HEK293 (cell line): ENCODE data around the gene DIS3L2.

Source experiments
- CTCF ChIA-PET: fragments of 350-600 bp; formaldehyde crosslinking; extraction: SDS; loops from one replicate; lab custom pipeline; 2021; ENCODE audit warnings: antibody characterized with exemption; lab: Yijun Ruan, JAX
- POLR2A ChIA-PET: fragments of 300-600 bp; formaldehyde crosslinking; extraction: SDS; loops from one replicate; lab custom pipeline; 2020; ENCODE audit warnings: antibody characterized with exemption, inconsistent platforms; lab: Yijun Ruan, JAX
- H3K27ac ChIP-seq: fragments of 200-500 bp; sonication (Bioruptor generic); 2 replicates; pipeline ENCODE4 v1.5.1; 2014; ENCODE audit warnings: low read depth, low read length, control low read depth, inconsistent platforms; ENCODE audit errors: extremely low read depth
- H3K36me3 ChIP-seq, 2 experiments: fragments of 200-500 bp in 1 of 2; sonication (Bioruptor generic) in 1 of 2; 1 replicate in 1 of 2; 2 replicates in 1 of 2; pipeline ENCODE4 v1.5.1; 2014 to 2017; ENCODE audit warnings: inconsistent platforms in 2 of 2, low read length in 2 of 2; ENCODE audit not compliant: control insufficient read depth in 2 of 2, insufficient read depth in 1 of 2
- H3K4me1 ChIP-seq: fragments of 200-500 bp; sonication (Bioruptor generic); 2 replicates; pipeline ENCODE4 v1.5.1; 2014; ENCODE audit warnings: mild to moderate bottlenecking, low read length, inconsistent platforms; ENCODE audit not compliant: control insufficient read depth, insufficient read depth
- H3K4me3 ChIP-seq: 2 replicates; pipeline ENCODE4 v1.5.1; 2011; ENCODE audit warnings: low read depth, mild to moderate bottlenecking, control low read depth, low read length, moderate library complexity
- H3K9me3 ChIP-seq: fragments of 200-500 bp; sonication (Bioruptor generic); 2 replicates; pipeline ENCODE4 v1.5.1; 2014; ENCODE audit warnings: low read depth, low read length, inconsistent platforms; ENCODE audit not compliant: control insufficient read depth, insufficient read depth
- BCL11A ChIP-seq: fragments of 450-650 bp; formaldehyde crosslinking; IDR thresholded peaks from 2 replicates; pipeline ENCODE4 v1.5.1; 2016; ENCODE audit warnings: low read depth, missing biosample characterization, missing genetic modification characterization
- MZF1 ChIP-seq: fragments of 450-650 bp; formaldehyde crosslinking; IDR thresholded peaks from 2 replicates; pipeline ENCODE4 v1.5.1; 2017; ENCODE audit warnings: missing biosample characterization, missing genetic modification characterization, borderline replicate concordance
- YY2 ChIP-seq: fragments of 450-650 bp; formaldehyde crosslinking; IDR thresholded peaks from 2 replicates; pipeline ENCODE4 v1.5.1; 2016; ENCODE audit warnings: missing biosample characterization, missing genetic modification characterization
- ZBTB17 ChIP-seq: fragments of 450-650 bp; formaldehyde crosslinking; IDR thresholded peaks from 2 replicates; pipeline ENCODE4 v1.5.1; 2016; ENCODE audit warnings: missing biosample characterization, missing genetic modification characterization
- ZFP69B ChIP-seq: fragments of 450-650 bp; formaldehyde crosslinking; IDR thresholded peaks from 2 replicates; pipeline ENCODE4 v1.5.1; 2016; ENCODE audit warnings: missing biosample characterization, missing genetic modification characterization
- ZNF138 ChIP-seq: fragments of 450-650 bp; formaldehyde crosslinking; IDR thresholded peaks from 2 replicates; pipeline ENCODE4 v1.5.1; 2016; ENCODE audit warnings: missing biosample characterization, missing genetic modification characterization, borderline replicate concordance
- ZNF155 ChIP-seq: fragments of 450-650 bp; formaldehyde crosslinking; IDR thresholded peaks from 2 replicates; pipeline ENCODE4 v1.5.1; 2016; ENCODE audit warnings: missing biosample characterization, missing genetic modification characterization
- ZNF433 ChIP-seq: fragments of 450-650 bp; formaldehyde crosslinking; IDR thresholded peaks from 2 replicates; pipeline ENCODE4 v1.5.1; 2016; ENCODE audit warnings: missing biosample characterization, missing genetic modification characterization, low read depth
- ZNF473 ChIP-seq: fragments of 450-650 bp; formaldehyde crosslinking; IDR thresholded peaks from 2 replicates; pipeline ENCODE4 v1.5.1; 2017; ENCODE audit warnings: missing biosample characterization, missing genetic modification characterization
- ZNF48 ChIP-seq: fragments of 450-650 bp; formaldehyde crosslinking; IDR thresholded peaks from 2 replicates; pipeline ENCODE4 v1.5.1; 2016; ENCODE audit warnings: missing biosample characterization, missing genetic modification characterization
- ZNF623 ChIP-seq: fragments of 450-650 bp; formaldehyde crosslinking; IDR thresholded peaks from 2 replicates; pipeline ENCODE4 v1.5.1; 2016; ENCODE audit warnings: missing biosample characterization, missing genetic modification characterization
- TF ChIP-seq, protein P1 (sequence below): fragments of 450-650 bp; formaldehyde crosslinking; IDR thresholded peaks from 2 replicates; pipeline ENCODE4 v1.5.1; 2016; ENCODE audit warnings: missing biosample characterization, missing genetic modification characterization
- TF ChIP-seq, protein P2 (sequence below): fragments of 450-650 bp; formaldehyde crosslinking; IDR thresholded peaks from 2 replicates; pipeline ENCODE4 v1.5.1; 2016; ENCODE audit warnings: missing biosample characterization, missing genetic modification characterization
- TF ChIP-seq, protein P3 (sequence below): fragments of 450-650 bp; formaldehyde crosslinking; IDR thresholded peaks from 2 replicates; pipeline ENCODE4 v1.5.1; 2016; ENCODE audit warnings: missing biosample characterization, missing genetic modification characterization
- TF ChIP-seq, protein P4 (sequence below): fragments of 450-650 bp; formaldehyde crosslinking; IDR thresholded peaks from 2 replicates; pipeline ENCODE4 v1.5.1; 2016; ENCODE audit warnings: missing biosample characterization, missing genetic modification characterization
- TF ChIP-seq, protein P5 (sequence below): fragments of 450-650 bp; IDR thresholded peaks from 2 replicates; pipeline ENCODE4 v1.5.1; 2018; ENCODE audit warnings: missing biosample characterization, missing genetic modification characterization
- TF ChIP-seq, protein P6 (sequence below): fragments of 450-650 bp; formaldehyde crosslinking; IDR thresholded peaks from 2 replicates; pipeline ENCODE4 v1.5.1; 2016; ENCODE audit warnings: missing biosample characterization, missing genetic modification characterization
- TF ChIP-seq, protein P7 (sequence below): fragments of 450-650 bp; formaldehyde crosslinking; IDR thresholded peaks from 2 replicates; pipeline ENCODE4 v1.5.1; 2016; ENCODE audit warnings: missing biosample characterization, missing genetic modification characterization

The DIS3L2 gene

DNA sequence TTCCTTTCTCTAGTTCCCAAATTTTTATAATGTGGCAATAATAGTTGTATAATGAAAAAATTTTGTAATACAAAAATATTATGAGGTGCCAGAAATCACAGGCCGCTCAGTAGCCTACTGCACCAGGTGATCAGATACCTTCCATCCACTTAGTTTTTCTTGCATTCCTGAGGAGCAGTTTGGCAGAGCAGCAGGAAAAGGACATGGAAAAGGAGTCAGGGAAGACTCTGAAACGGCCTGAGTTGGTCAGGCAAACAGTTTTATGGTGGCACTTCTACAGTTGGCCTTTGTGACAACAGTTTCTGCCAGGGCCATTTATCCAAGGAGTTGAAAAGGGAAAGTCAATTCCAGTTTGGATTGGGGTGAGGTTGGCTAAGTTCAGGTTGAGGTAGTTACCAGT lies 251.7 kb downstream of the DIS3L2 start:
- POLR2A ChIA-PET = no interaction called here
- H3K36me3 ChIP-seq = peaks cover 0 to 9% of the 10 kb centered on the region in 2 experiments; a peak in 1 of 3 replicates
- no peak overlapping the region for H3K27ac ChIP-seq
- H3K4me1 ChIP-seq = no peaks in the 10 kb centered on the region
- CTCF ChIA-PET = no interaction called here
- no peak overlapping the region for H3K4me3 ChIP-seq
- no peak for TF ChIP-seq ZFP69B (tag by site-specific recombination)
- no peak for TF ChIP-seq MZF1
- TF ChIP-seq BCL11A (tag by site-specific recombination) = no peak
- no peak for TF ChIP-seq ZNF473 (tag by site-specific recombination)
- no peak for TF ChIP-seq ZNF138 (tag by site-specific recombination)
- TF ChIP-seq, protein P1, sequence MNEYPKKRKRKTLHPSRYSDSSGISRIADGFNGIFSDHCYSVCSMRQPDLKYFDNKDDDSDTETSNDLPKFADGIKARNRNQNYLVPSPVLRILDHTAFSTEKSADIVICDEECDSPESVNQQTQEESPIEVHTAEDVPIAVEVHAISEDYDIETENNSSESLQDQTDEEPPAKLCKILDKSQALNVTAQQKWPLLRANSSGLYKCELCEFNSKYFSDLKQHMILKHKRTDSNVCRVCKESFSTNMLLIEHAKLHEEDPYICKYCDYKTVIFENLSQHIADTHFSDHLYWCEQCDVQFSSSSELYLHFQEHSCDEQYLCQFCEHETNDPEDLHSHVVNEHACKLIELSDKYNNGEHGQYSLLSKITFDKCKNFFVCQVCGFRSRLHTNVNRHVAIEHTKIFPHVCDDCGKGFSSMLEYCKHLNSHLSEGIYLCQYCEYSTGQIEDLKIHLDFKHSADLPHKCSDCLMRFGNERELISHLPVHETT (tag by site-specific recombination) = no peak
- TF ChIP-seq, protein P2, sequence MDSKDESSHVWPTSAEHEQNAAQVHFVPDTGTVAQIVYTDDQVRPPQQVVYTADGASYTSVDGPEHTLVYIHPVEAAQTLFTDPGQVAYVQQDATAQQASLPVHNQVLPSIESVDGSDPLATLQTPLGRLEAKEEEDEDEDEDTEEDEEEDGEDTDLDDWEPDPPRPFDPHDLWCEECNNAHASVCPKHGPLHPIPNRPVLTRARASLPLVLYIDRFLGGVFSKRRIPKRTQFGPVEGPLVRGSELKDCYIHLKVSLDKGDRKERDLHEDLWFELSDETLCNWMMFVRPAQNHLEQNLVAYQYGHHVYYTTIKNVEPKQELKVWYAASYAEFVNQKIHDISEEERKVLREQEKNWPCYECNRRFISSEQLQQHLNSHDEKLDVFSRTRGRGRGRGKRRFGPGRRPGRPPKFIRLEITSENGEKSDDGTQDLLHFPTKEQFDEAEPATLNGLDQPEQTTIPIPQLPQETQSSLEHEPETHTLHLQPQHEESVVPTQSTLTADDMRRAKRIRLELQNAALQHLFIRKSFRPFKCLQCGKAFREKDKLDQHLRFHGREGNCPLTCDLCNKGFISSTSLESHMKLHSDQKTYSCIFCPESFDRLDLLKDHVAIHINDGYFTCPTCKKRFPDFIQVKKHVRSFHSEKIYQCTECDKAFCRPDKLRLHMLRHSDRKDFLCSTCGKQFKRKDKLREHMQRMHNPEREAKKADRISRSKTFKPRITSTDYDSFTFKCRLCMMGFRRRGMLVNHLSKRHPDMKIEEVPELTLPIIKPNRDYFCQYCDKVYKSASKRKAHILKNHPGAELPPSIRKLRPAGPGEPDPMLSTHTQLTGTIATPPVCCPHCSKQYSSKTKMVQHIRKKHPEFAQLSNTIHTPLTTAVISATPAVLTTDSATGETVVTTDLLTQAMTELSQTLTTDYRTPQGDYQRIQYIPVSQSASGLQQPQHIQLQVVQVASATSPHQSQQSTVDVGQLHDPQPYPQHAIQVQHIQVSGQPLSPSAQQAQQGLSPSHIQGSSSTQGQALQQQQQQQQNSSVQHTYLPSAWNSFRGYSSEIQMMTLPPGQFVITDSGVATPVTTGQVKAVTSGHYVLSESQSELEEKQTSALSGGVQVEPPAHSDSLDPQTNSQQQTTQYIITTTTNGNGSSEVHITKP = no peak
- TF ChIP-seq ZNF433 (tag by site-specific recombination) = no peak
- no peak for TF ChIP-seq ZNF623 (tag by site-specific recombination)
- no peak for TF ChIP-seq ZNF48 (tag by site-specific recombination)
- TF ChIP-seq, protein P3, sequence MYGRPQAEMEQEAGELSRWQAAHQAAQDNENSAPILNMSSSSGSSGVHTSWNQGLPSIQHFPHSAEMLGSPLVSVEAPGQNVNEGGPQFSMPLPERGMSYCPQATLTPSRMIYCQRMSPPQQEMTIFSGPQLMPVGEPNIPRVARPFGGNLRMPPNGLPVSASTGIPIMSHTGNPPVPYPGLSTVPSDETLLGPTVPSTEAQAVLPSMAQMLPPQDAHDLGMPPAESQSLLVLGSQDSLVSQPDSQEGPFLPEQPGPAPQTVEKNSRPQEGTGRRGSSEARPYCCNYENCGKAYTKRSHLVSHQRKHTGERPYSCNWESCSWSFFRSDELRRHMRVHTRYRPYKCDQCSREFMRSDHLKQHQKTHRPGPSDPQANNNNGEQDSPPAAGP (tag by site-specific recombination) = no peak
- TF ChIP-seq, protein P4, sequence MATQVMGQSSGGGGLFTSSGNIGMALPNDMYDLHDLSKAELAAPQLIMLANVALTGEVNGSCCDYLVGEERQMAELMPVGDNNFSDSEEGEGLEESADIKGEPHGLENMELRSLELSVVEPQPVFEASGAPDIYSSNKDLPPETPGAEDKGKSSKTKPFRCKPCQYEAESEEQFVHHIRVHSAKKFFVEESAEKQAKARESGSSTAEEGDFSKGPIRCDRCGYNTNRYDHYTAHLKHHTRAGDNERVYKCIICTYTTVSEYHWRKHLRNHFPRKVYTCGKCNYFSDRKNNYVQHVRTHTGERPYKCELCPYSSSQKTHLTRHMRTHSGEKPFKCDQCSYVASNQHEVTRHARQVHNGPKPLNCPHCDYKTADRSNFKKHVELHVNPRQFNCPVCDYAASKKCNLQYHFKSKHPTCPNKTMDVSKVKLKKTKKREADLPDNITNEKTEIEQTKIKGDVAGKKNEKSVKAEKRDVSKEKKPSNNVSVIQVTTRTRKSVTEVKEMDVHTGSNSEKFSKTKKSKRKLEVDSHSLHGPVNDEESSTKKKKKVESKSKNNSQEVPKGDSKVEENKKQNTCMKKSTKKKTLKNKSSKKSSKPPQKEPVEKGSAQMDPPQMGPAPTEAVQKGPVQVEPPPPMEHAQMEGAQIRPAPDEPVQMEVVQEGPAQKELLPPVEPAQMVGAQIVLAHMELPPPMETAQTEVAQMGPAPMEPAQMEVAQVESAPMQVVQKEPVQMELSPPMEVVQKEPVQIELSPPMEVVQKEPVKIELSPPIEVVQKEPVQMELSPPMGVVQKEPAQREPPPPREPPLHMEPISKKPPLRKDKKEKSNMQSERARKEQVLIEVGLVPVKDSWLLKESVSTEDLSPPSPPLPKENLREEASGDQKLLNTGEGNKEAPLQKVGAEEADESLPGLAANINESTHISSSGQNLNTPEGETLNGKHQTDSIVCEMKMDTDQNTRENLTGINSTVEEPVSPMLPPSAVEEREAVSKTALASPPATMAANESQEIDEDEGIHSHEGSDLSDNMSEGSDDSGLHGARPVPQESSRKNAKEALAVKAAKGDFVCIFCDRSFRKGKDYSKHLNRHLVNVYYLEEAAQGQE = no peak
- no peak for TF ChIP-seq YY2
- TF ChIP-seq, protein P5, sequence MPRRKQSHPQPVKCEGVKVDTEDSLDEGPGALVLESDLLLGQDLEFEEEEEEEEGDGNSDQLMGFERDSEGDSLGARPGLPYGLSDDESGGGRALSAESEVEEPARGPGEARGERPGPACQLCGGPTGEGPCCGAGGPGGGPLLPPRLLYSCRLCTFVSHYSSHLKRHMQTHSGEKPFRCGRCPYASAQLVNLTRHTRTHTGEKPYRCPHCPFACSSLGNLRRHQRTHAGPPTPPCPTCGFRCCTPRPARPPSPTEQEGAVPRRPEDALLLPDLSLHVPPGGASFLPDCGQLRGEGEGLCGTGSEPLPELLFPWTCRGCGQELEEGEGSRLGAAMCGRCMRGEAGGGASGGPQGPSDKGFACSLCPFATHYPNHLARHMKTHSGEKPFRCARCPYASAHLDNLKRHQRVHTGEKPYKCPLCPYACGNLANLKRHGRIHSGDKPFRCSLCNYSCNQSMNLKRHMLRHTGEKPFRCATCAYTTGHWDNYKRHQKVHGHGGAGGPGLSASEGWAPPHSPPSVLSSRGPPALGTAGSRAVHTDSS (tag by site-specific recombination) = no peak
- TF ChIP-seq, protein P6, sequence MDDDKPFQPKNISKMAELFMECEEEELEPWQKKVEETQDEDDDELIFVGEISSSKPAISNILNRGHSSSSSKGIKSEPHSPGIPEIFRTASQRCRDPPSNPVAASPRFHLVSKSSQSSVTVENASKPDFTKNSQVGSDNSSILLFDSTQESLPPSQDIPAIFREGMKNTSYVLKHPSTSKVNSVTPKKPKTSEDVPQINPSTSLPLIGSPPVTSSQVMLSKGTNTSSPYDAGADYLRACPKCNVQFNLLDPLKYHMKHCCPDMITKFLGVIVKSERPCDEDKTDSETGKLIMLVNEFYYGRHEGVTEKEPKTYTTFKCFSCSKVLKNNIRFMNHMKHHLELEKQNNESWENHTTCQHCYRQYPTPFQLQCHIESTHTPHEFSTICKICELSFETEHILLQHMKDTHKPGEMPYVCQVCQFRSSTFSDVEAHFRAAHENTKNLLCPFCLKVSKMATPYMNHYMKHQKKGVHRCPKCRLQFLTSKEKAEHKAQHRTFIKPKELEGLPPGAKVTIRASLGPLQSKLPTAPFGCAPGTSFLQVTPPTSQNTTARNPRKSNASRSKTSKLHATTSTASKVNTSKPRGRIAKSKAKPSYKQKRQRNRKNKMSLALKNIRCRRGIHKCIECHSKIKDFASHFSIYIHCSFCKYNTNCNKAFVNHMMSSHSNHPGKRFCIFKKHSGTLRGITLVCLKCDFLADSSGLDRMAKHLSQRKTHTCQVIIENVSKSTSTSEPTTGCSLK (tag by site-specific recombination) = no peak
- TF ChIP-seq, protein P7, sequence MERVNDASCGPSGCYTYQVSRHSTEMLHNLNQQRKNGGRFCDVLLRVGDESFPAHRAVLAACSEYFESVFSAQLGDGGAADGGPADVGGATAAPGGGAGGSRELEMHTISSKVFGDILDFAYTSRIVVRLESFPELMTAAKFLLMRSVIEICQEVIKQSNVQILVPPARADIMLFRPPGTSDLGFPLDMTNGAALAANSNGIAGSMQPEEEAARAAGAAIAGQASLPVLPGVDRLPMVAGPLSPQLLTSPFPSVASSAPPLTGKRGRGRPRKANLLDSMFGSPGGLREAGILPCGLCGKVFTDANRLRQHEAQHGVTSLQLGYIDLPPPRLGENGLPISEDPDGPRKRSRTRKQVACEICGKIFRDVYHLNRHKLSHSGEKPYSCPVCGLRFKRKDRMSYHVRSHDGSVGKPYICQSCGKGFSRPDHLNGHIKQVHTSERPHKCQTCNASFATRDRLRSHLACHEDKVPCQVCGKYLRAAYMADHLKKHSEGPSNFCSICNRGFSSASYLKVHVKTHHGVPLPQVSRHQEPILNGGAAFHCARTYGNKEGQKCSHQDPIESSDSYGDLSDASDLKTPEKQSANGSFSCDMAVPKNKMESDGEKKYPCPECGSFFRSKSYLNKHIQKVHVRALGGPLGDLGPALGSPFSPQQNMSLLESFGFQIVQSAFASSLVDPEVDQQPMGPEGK (tag by site-specific recombination) = no peak
- no peak for TF ChIP-seq ZNF155 (tag by site-specific recombination)
- TF ChIP-seq ZBTB17 (tag by site-specific recombination) = no peak
- no peaks in the 10 kb centered on the region for H3K9me3 ChIP-seq
